Retinal pigment epithelial cell (primary cell): Measurements from ENCODE around the gene ODAD4.

ENCODE experiments used
- DNase-seq: peaks from one replicate; pipeline ENCODE4 v3.0.0-alpha.2; 2010; ENCODE audit warnings: low read depth
- H3K4me3 ChIP-seq: 2 replicates; pipeline ENCODE4 v1.5.1; 2011; ENCODE audit warnings: mild to moderate bottlenecking, low read length, control low read depth, moderate library complexity
- TF ChIP-seq, protein P1 (sequence below): conservative IDR thresholded peaks from 2 replicates; pipeline ENCODE4 v1.5.1; 2011; ENCODE audit warnings: low read depth, low read length, control low read depth, inconsistent platforms

The ODAD4 gene

GRCh38 chr17:41977991-41978390 lies 47.6 kb downstream of the ODAD4 start:
- TF ChIP-seq, protein P1, sequence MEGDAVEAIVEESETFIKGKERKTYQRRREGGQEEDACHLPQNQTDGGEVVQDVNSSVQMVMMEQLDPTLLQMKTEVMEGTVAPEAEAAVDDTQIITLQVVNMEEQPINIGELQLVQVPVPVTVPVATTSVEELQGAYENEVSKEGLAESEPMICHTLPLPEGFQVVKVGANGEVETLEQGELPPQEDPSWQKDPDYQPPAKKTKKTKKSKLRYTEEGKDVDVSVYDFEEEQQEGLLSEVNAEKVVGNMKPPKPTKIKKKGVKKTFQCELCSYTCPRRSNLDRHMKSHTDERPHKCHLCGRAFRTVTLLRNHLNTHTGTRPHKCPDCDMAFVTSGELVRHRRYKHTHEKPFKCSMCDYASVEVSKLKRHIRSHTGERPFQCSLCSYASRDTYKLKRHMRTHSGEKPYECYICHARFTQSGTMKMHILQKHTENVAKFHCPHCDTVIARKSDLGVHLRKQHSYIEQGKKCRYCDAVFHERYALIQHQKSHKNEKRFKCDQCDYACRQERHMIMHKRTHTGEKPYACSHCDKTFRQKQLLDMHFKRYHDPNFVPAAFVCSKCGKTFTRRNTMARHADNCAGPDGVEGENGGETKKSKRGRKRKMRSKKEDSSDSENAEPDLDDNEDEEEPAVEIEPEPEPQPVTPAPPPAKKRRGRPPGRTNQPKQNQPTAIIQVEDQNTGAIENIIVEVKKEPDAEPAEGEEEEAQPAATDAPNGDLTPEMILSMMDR, result no peak
- no peak for DNase-seq
- H3K4me3 ChIP-seq, result no peak overlapping the region

DNA sequence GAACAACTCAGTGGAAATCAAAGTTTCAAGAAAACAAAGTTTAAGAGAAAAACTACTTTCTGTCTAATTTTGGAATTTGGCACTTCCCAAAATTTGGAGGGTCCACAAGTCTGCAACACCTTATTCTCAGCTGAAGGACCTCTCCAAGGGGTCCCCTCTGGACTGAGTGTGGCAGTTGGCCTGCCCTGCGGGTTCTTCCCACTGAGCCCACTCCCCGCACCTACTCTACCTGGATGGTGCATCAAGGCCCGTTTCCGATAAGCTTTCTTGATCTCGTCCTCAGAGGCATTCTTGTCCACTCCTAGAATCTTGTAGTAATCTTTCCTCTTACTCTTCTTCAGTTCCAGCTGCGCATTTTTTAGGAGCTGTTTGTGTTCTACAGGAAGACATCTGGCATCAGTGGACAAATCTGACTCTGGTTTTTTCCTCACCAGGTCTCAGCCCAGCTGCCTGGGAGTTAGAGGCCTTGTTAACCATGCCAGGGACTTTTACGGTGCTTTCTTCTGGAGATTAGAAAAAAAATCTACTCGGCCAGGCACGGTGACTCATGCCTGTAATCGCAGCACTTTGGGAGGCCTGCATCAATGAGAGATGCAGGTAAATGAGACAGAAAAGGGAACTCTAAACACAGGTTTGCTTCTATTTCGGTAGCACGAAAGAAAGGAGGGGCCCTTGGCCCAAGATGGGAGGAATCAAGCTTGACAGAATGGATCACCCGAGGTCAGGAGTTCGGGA lies 51.8 kb downstream of the ODAD4 start:
- TF ChIP-seq, protein P1, result no peak
- DNase-seq, result no peak

GRCh38 chr17:41984454-41984853 lies 54.0 kb downstream of the ODAD4 start:
- TF ChIP-seq, protein P1, result no peak
- no peak for DNase-seq
- no peak overlapping the region for H3K4me3 ChIP-seq

More for the DNA sequence above, 51.8 kb downstream of the ODAD4 start:
- H3K4me3 ChIP-seq, result no peak overlapping the region

DNA sequence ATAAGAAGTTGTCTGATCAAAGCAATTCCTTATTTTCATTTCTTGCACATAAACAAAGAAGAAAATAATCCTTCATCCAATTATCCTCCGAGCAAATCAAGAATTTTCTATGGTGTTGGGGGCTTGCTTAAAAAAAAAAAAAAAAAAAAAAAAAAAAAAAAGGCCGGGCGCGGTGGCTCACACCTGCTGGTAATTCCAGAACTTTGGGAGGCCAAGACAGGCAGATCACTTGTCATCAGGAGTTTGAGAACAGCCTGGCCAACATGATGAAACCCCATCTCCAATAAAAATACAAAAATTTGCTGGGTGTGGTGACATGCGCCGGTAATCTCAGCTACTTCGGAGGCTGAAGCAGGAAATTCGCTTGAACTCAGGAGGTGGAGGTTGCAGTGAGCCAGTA lies 55.5 kb downstream of the ODAD4 start:
- TF ChIP-seq, protein P1, result no peak
- no peak for DNase-seq
- no peak overlapping the region for H3K4me3 ChIP-seq

DNA sequence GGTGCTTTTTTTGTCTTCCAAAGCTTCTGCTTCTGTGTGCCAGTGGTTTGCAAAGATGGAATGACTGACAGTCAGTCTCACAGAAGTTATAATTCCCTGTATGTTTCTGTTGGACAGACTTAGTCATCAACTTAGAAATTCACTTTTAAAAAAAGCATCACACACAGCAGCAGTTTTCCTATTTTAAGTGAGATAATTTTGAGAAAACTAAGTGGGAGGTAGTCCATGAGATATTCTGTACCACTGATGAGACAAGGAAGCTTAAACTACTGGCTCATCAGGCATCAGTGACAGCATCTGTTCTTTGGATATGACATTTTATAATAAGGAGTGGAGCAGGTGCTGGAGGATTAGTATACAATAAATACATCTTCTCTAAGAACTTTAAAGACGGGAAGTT lies 56.2 kb downstream of the ODAD4 start:
- TF ChIP-seq, protein P1, result no peak
- H3K4me3 ChIP-seq, result no peak overlapping the region
- no peak for DNase-seq

DNA sequence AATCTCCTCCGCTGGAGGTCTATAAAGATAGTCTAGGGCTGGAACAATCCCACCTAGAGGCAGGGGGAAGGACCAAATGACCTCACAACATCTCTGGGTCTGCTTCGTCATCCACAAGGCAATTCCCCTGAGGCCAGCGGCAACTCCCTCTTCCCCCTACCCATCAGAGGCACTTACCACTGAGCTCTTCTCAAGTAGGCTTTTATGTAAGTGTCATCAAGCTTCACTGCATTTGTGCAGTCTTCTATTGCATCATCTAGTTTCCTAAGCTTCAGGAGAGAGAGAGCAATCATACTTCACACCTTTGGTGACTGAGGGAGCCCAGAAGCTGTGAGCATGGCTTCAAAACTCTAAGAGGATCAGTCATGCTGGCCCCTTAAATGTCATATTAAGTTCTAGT lies 57.2 kb downstream of the ODAD4 start:
- H3K4me3 ChIP-seq, result no peak overlapping the region
- TF ChIP-seq, protein P1, result no peak
- DNase-seq, result no peak

DNA sequence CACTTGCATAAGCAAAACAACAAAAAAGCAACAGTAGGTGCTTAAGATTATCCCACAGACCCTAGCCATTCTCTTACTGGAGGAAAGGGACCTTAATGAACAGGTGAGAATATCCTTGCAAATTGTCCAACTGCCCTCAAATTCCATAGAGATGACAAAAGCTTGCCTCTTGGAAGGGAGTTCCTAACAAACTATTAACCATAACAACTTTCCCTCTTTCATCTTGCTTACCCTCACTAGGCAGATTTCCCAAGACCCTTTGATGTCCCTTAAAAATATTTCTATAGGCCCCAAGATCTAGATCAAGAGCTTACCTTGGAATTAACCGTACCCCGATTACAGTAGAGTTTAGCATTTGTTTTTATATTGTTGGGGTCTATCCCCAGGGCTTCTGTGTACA lies 58.0 kb downstream of the ODAD4 start:
- H3K4me3 ChIP-seq, result no peak overlapping the region
- no peak for DNase-seq
- TF ChIP-seq, protein P1, result no peak
